ENCODE measurements around the gene VGLL2.
"Not testable (repeated sequence)": the region's sequence is repeated elsewhere in the genome, so short reads cannot be mapped to it uniquely, and the experiment has no call there.

VGLL2 gene

GRCh38 chr6:117265410-117266256 is at the start of gene VGLL2:
TSS of gene VGLL2 (plus strand) at chr6:117265558. CDS start at chr6:117265764, 206 bp downstream.
- no peak for DNase-seq (ENCODE audit: low read depth)

- no peak for DNase-seq (ENCODE audit: low read depth)
Observed at GRCh38 chr6:117222861-117223260, 42.5 kb upstream of the VGLL2 start.

GRCh38 chr6:117226778-117227177 is 38.6 kb upstream of the VGLL2 start:
- no peak for DNase-seq (ENCODE audit: low read depth)

- DNase-seq (ENCODE audit: low read depth): no peak
Observed at GRCh38 chr6:117227245-117227962, 38.0 kb upstream of the VGLL2 start.

GRCh38 chr6:117228202-117228601 is 37.2 kb upstream of the VGLL2 start:
- DNase-seq (ENCODE audit: low read depth): no peak

- DNase-seq (ENCODE audit: low read depth): no peak
Observed at GRCh38 chr6:117229870-117230269, 35.5 kb upstream of the VGLL2 start.

GRCh38 chr6:117231466-117231865 is 33.9 kb upstream of the VGLL2 start:
- DNase-seq (ENCODE audit: low read depth): no peak

GRCh38 chr6:117232196-117232595 is 33.2 kb upstream of the VGLL2 start:
- DNase-seq (ENCODE audit: low read depth): no peak

GRCh38 chr6:117233145-117233544 is 32.2 kb upstream of the VGLL2 start:
- DNase-seq (ENCODE audit: low read depth): no peak

GRCh38 chr6:117237561-117237960 is 27.8 kb upstream of the VGLL2 start:
- DNase-seq (ENCODE audit: low read depth): no peak

GRCh38 chr6:117244571-117244970 is 20.8 kb upstream of the VGLL2 start:
- DNase-seq (ENCODE audit: low read depth): not testable (repeated sequence)

GRCh38 chr6:117244979-117245378 is 20.4 kb upstream of the VGLL2 start:
- DNase-seq (ENCODE audit: low read depth): not testable (repeated sequence)

- DNase-seq (ENCODE audit: low read depth): no peak
Observed at GRCh38 chr6:117253785-117254184, 11.6 kb upstream of the VGLL2 start.

- DNase-seq (ENCODE audit: low read depth): no peak
Observed at GRCh38 chr6:117262799-117263198, 2.6 kb upstream of the VGLL2 start.

GRCh38 chr6:117263353-117263927 is 1.9 kb upstream of the VGLL2 start:
- DNase-seq (ENCODE audit: low read depth): no peak

- DNase-seq (ENCODE audit: low read depth): no peak
Observed at GRCh38 chr6:117264369-117264691, 1.0 kb upstream of the VGLL2 start.

- no peak for DNase-seq (ENCODE audit: low read depth)
Observed at GRCh38 chr6:117264692-117265409, 507 bp upstream of the VGLL2 start.

GRCh38 chr6:117266257-117267053 is 1.1 kb downstream of the VGLL2 start:
- no peak for DNase-seq (ENCODE audit: low read depth)

- no peak for DNase-seq (ENCODE audit: low read depth)
Observed at GRCh38 chr6:117267054-117267347, 1.6 kb downstream of the VGLL2 start.

- no peak for DNase-seq (ENCODE audit: low read depth)
Observed at GRCh38 chr6:117267766-117268534, 2.6 kb downstream of the VGLL2 start.

GRCh38 chr6:117268924-117269323 is 3.6 kb downstream of the VGLL2 start:
- DNase-seq (ENCODE audit: low read depth): no peak

Data from activated gamma-delta T cell treated with anti-CD3 and anti-CD28 coated beads, Interleukin-2, amount 50 U/mL, for 16 hours (primary cell).